Sigmoid colon (tissue), 7 donors: Measurements from ENCODE around the gene EPDR1. TPM values are rescaled to one million over a fixed set of nuclear protein-coding genes. Genes with fewer than 3 reads are reported as not detected.

Source experiments
- DNase-seq: peaks from one replicate; pipeline ENCODE4 v3.0.0-alpha.2; 2019
- H3K27ac ChIP-seq, 4 donors: fragments of 200-600 bp; sonication (generic); one replicate each; pipeline ENCODE4 v1.5.1; 2016 to 2019; ENCODE audit warnings: mild to moderate bottlenecking in 1 of 4
- H3K27me3 ChIP-seq, 3 donors: fragments of 200-600 bp; sonication (generic); one replicate each; pipeline ENCODE4 v1.5.1; 2019; ENCODE audit warnings: mild to moderate bottlenecking in 1 of 3
- H3K36me3 ChIP-seq, 4 donors: fragments of 200-600 bp; sonication (generic); one replicate each; pipeline ENCODE4 v1.5.1; 2016 to 2019
- H3K4me1 ChIP-seq, 4 donors: fragments of 200-600 bp; sonication (generic); one replicate each; pipeline ENCODE4 v1.5.1; 2017 to 2019
- H3K4me3 ChIP-seq, 4 donors: fragments of 200-600 bp; sonication (generic); one replicate each; pipeline ENCODE4 v1.5.1; 2017 to 2019; ENCODE audit warnings: mild to moderate bottlenecking in 2 of 4, moderate library complexity in 1 of 4
- H3K9me3 ChIP-seq, 4 donors: fragments of 200-600 bp in 3 of 4; sonication (generic) in 3 of 4; one replicate each; pipeline versions ENCODE4 v1.5.1 to v1.6.1; 2013 to 2019
- CTCF ChIP-seq, 4 experiments: fragments of 450-650 bp in 3 of 4; fragments of 200-600 bp in 1 of 4; IDR thresholded peaks; one replicate each; pipeline ENCODE4 v1.5.1; 2016 to 2019; ENCODE audit warnings: antibody characterized with exemption in 4 of 4, mild to moderate bottlenecking in 3 of 4, moderate library complexity in 2 of 4
- EP300 ChIP-seq, 4 donors: sonication (generic); formaldehyde crosslinking; IDR thresholded peaks; one replicate each; pipeline ENCODE4 v1.6.1; 2017; ENCODE audit warnings: antibody characterized with exemption in 4 of 4
- POLR2A ChIP-seq, 2 donors: fragments of 450-650 bp; IDR thresholded peaks; one replicate each; pipeline ENCODE4 v1.6.1; 2016; ENCODE audit warnings: antibody characterized with exemption in 2 of 2, mild to moderate bottlenecking in 2 of 2, moderate library complexity in 2 of 2
- POLR2AphosphoS5 ChIP-seq, 4 donors: sonication (generic); formaldehyde crosslinking; IDR thresholded peaks; one replicate each; pipeline ENCODE4 v1.6.1; 2017; ENCODE audit warnings: antibody characterized with exemption in 4 of 4
- WGBS, 2 donors: extraction: QIAGEN DNeasy Blood & Tissue Kit; methylation state at CpG; one replicate each; pipeline ENCODE4 v1.1.7; 2013; 5-methylcytosine and 5-hydroxymethylcytosine counted together
- intact Hi-C: fragments of 100-400 bp; cut with DNase I; formaldehyde crosslinking; loops from one replicate; pipeline ENCODE4 v1.15.1; 2023
- polyA plus RNA-seq, 3 donors: library from polyadenylated mRNA; stranded (reverse); fragments of 200-250 nt; gene quantifications; one replicate each; pipeline ENCODE4 v1.2.3, GENCODE V29; 2013
- total RNA-seq, 4 donors: library from RNA; depleted of rRNA; stranded (reverse); fragments of >200 nt; gene quantifications; one replicate each; pipeline ENCODE4 v1.1.0, GENCODE V29; 2016
- donor health status: healthy with polysubstance abuse.
- donor health status: Bipolar disorder and iron deficiency.
- donor health status: healthy.

Gene EPDR1
- total and polyA plus RNA-seq, 7 donors, result 4.2 to 20.9 (median 9.2) TPM

GRCh38 chr7:37970211-37970610, 49.8 kb downstream of the EPDR1 start:
- Histone ChIP-seq H3K36me3 (no peaks in the 10 kb centered on the region), H3K9me3 (no peaks in the 10 kb centered on the region), H3K4me1 (no peaks in the 10 kb centered on the region), H3K27ac (no peak overlapping the region), H3K4me3 (no peak overlapping the region), H3K27me3 (no peaks in the 10 kb centered on the region)
- WGBS, 2 donors, result 82 to 91% methylated on average over 3 of the region's 3 CpGs
- no peak for DNase-seq
- no peak for TF ChIP-seq EP300 (IDR thresholded peaks at IDR 0.05)
- no peak for TF ChIP-seq CTCF (IDR thresholded peaks at IDR 0.05)
- no peak for TF ChIP-seq POLR2AphosphoS5 (IDR thresholded peaks at IDR 0.05)
- TF ChIP-seq POLR2A (IDR thresholded peaks at IDR 0.05), result no peak
- intact Hi-C loops, result no loop called here

GRCh38 chr7:37971491-37971890, 51.1 kb downstream of the EPDR1 start:
- WGBS, 2 donors, result 90 to 96% methylated on average over 4 of the region's 4 CpGs
- no peaks in the 10 kb centered on the region for H3K36me3 ChIP-seq
- TF ChIP-seq EP300 (IDR thresholded peaks at IDR 0.05) (no peak), POLR2AphosphoS5 (IDR thresholded peaks at IDR 0.05) (no peak), CTCF (IDR thresholded peaks at IDR 0.05) (no peak), POLR2A (IDR thresholded peaks at IDR 0.05) (no peak)

GRCh38 chr7:37973915-37974314, 53.5 kb downstream of the EPDR1 start:
- no peak for DNase-seq
- H3K36me3 ChIP-seq, result no peaks in the 10 kb centered on the region
- TF ChIP-seq POLR2AphosphoS5 (IDR thresholded peaks at IDR 0.05), result no peak
- no peak for TF ChIP-seq POLR2A (IDR thresholded peaks at IDR 0.05)
- TF ChIP-seq CTCF (IDR thresholded peaks at IDR 0.05), result no peak
- no peak for TF ChIP-seq EP300 (IDR thresholded peaks at IDR 0.05)
- H3K4me1 ChIP-seq, result no peaks in the 10 kb centered on the region
- H3K27ac ChIP-seq, result no peak overlapping the region
- 32 to 34% methylated on average over 1 of the region's 1 CpG for WGBS, 2 donors
- H3K27me3 ChIP-seq, result no peaks in the 10 kb centered on the region
- intact Hi-C loops, result no loop called here
- H3K9me3 ChIP-seq, result no peaks in the 10 kb centered on the region
- H3K4me3 ChIP-seq, result no peak overlapping the region

More at GRCh38 chr7:37971491-37971890, 51.1 kb downstream of the EPDR1 start:
- no peaks in the 10 kb centered on the region for H3K9me3 ChIP-seq
- no peak overlapping the region for H3K4me3 ChIP-seq
- H3K27me3 ChIP-seq, result no peaks in the 10 kb centered on the region
- intact Hi-C loops, result no loop called here
- no peak overlapping the region for H3K27ac ChIP-seq
- DNase-seq, result no peak
- H3K4me1 ChIP-seq, result no peaks in the 10 kb centered on the region

GRCh38 chr7:37974711-37975110, 54.3 kb downstream of the EPDR1 start:
- no peaks in the 10 kb centered on the region for H3K9me3 ChIP-seq
- H3K27me3 ChIP-seq, result no peaks in the 10 kb centered on the region
- TF ChIP-seq EP300 (IDR thresholded peaks at IDR 0.05) (no peak), POLR2AphosphoS5 (IDR thresholded peaks at IDR 0.05) (no peak), CTCF (IDR thresholded peaks at IDR 0.05) (no peak), POLR2A (IDR thresholded peaks at IDR 0.05) (no peak)
- H3K36me3 ChIP-seq, result no peaks in the 10 kb centered on the region
- H3K27ac ChIP-seq, result no peak overlapping the region
- intact Hi-C loops, result no loop called here
- WGBS, 2 donors, result 80 to 87% methylated on average over 4 of the region's 4 CpGs
- no peak overlapping the region for H3K4me3 ChIP-seq
- no peak for DNase-seq
- no peaks in the 10 kb centered on the region for H3K4me1 ChIP-seq

GRCh38 chr7:37977243-37977642, 56.8 kb downstream of the EPDR1 start:
- intact Hi-C loops, result no loop called here
- no peaks in the 10 kb centered on the region for H3K27me3 ChIP-seq
- no peak for DNase-seq
- no peak overlapping the region for H3K27ac ChIP-seq
- no peak for TF ChIP-seq EP300 (IDR thresholded peaks at IDR 0.05)
- no peak for TF ChIP-seq POLR2AphosphoS5 (IDR thresholded peaks at IDR 0.05)
- TF ChIP-seq POLR2A (IDR thresholded peaks at IDR 0.05), result no peak
- no peak for TF ChIP-seq CTCF (IDR thresholded peaks at IDR 0.05)
- no peaks in the 10 kb centered on the region for H3K36me3 ChIP-seq
- no peak overlapping the region for H3K4me3 ChIP-seq
- 72 to 82% methylated on average over 2 of the region's 2 CpGs for WGBS, 2 donors
- H3K4me1 ChIP-seq, result no peaks in the 10 kb centered on the region
- no peaks in the 10 kb centered on the region for H3K9me3 ChIP-seq
